ENCODE results near the gene RANGRF. TPM values are rescaled to one million over a fixed set of nuclear protein-coding genes. Genes with fewer than 3 reads are reported as not detected.

Gene RANGRF
- total RNA-seq, 3 donors from 2014 or later, result 22.1 to 25.2 (median 23.1) TPM

- no peak for TF ChIP-seq POLR2AphosphoS5 (IDR thresholded peaks at IDR 0.05)
- TF ChIP-seq CTCF (IDR thresholded peaks at IDR 0.05), result no peak
- TF ChIP-seq POLR2A (IDR thresholded peaks at IDR 0.05), result no peak
- H3K27ac ChIP-seq, result no peak overlapping the region
- H3K9me3 ChIP-seq, result no peaks in the 10 kb centered on the region
- intact Hi-C loops (cut with DNase I; ENCODE audit: low total_unique reads), result no loop called here
- no peak overlapping the region for H3K4me3 ChIP-seq
- H3K27me3 ChIP-seq, result no peaks in the 10 kb centered on the region
- no peaks in the 10 kb centered on the region for H3K4me1 ChIP-seq
- no peak for DNase-seq (ENCODE audit: low spot score in 2 of 2)
- no peaks in the 10 kb centered on the region for H3K36me3 ChIP-seq
These were observed 5.1 kb upstream of the RANGRF start for GRCh38 chr17:8283356-8283755.

GRCh38 chr17:8284126-8284525 is 4.3 kb upstream of the RANGRF start:
- Histone ChIP-seq H3K27ac (no peak overlapping the region), H3K9me3 (no peaks in the 10 kb centered on the region), H3K4me3 (no peak overlapping the region), H3K27me3 (no peaks in the 10 kb centered on the region), H3K36me3 (no peaks in the 10 kb centered on the region), H3K4me1 (no peaks in the 10 kb centered on the region)
- no peak for DNase-seq (ENCODE audit: low spot score in 2 of 2)
- TF ChIP-seq CTCF (IDR thresholded peaks at IDR 0.05), result no peak
- TF ChIP-seq POLR2A (IDR thresholded peaks at IDR 0.05), result no peak
- no peak for TF ChIP-seq POLR2AphosphoS5 (IDR thresholded peaks at IDR 0.05)
- intact Hi-C loops (cut with DNase I; ENCODE audit: low total_unique reads), result no loop called here

- intact Hi-C loops (cut with DNase I; ENCODE audit: low total_unique reads), result no loop called here
- Histone ChIP-seq H3K27ac (no peak overlapping the region), H3K9me3 (no peaks in the 10 kb centered on the region), H3K27me3 (no peaks in the 10 kb centered on the region), H3K4me3 (no peak overlapping the region), H3K36me3 (no peaks in the 10 kb centered on the region), H3K4me1 (no peaks in the 10 kb centered on the region)
- TF ChIP-seq CTCF (IDR thresholded peaks at IDR 0.05), result no peak
- TF ChIP-seq POLR2A (IDR thresholded peaks at IDR 0.05), result no peak
- no peak for TF ChIP-seq POLR2AphosphoS5 (IDR thresholded peaks at IDR 0.05)
- DNase-seq (ENCODE audit: low spot score in 2 of 2), result no peak
These were observed 2.9 kb upstream of the RANGRF start for GRCh38 chr17:8285270-8286181.

GRCh38 chr17:8287651-8288335 is 677 bp upstream of the RANGRF start:
- no peak for DNase-seq (ENCODE audit: low spot score in 2 of 2)
- no peak for TF ChIP-seq CTCF (IDR thresholded peaks at IDR 0.05)
- no peak for TF ChIP-seq POLR2AphosphoS5 (IDR thresholded peaks at IDR 0.05)
- TF ChIP-seq POLR2A (IDR thresholded peaks at IDR 0.05), result no peak
- Histone ChIP-seq H3K9me3 (no peaks in the 10 kb centered on the region), H3K4me3 (peak overlapping the region; percentile 80 to 84 (median 80)), H3K27me3 (no peaks in the 10 kb centered on the region), H3K36me3 (no peaks in the 10 kb centered on the region), H3K27ac (peak overlapping the region; percentile 94 to 96), H3K4me1 (no peaks in the 10 kb centered on the region)
- intact Hi-C loops (cut with DNase I; ENCODE audit: low total_unique reads), result no loop called here

GRCh38 chr17:8289103-8289397 is 580 bp downstream of the RANGRF start:
- no peak for DNase-seq (ENCODE audit: low spot score in 2 of 2)
- intact Hi-C loops (cut with DNase I; ENCODE audit: low total_unique reads), result no loop called here
- no peak for TF ChIP-seq POLR2A (IDR thresholded peaks at IDR 0.05)
- TF ChIP-seq POLR2AphosphoS5 (IDR thresholded peaks at IDR 0.05), result no peak
- TF ChIP-seq CTCF (IDR thresholded peaks at IDR 0.05), result no peak

More at GRCh38 chr17:8289103-8289397, 580 bp downstream of the RANGRF start:
- Histone ChIP-seq H3K36me3 (no peaks in the 10 kb centered on the region), H3K4me1 (no peaks in the 10 kb centered on the region), H3K27ac (peak overlapping the region; percentile 94 to 96), H3K4me3 (peak overlapping the region; percentile 80 to 84 (median 80)), H3K9me3 (no peaks in the 10 kb centered on the region), H3K27me3 (no peaks in the 10 kb centered on the region)

Measured in breast epithelium (tissue), 4 donors.